ENCODE results near the gene SLC22A31. TPM values are rescaled to one million over a fixed set of nuclear protein-coding genes. Genes with fewer than 3 reads are reported as not detected.

The SLC22A31 gene
- total and polyA plus RNA-seq, 2 donors (not counting 3 experiments of a cell fraction or from before 2014, with no cell fraction given): 1.0 TPM; not detected in 1

- Histone ChIP-seq H3K27me3 (ENCODE audit: control insufficient read depth in 2 of 2, insufficient read depth in 2 of 2, low read length in 2 of 2) (no peaks in the 10 kb centered on the region), H2AFZ (ENCODE audit: low read depth, low read length) (peak overlapping the region; percentile 77), H3K4me2 (ENCODE audit: insufficient read depth, low read length) (peak overlapping the region; percentile 95), H3K9me3 (replicated peaks; ENCODE audit: control insufficient read depth, insufficient read depth, low read length) (no peaks in the 10 kb centered on the region), H3K9ac (replicated peaks; ENCODE audit: extremely low read depth, insufficient read depth, low read length) (peak overlapping the region; percentile 58), H3K27ac (ENCODE audit: insufficient read depth, low read depth, low read length) (peak overlapping the region; percentile 49), H3K4me1 (ENCODE audit: control insufficient read depth, extremely low read depth, insufficient read depth, low read length) (peaks cover 5% of the 10 kb centered on the region), H3K79me2 (ENCODE audit: control insufficient read depth, insufficient read depth, low read length) (no peaks in the 10 kb centered on the region), H3K9me1 (replicated peaks; ENCODE audit: control insufficient read depth, extremely low read depth, insufficient read depth, low read length) (no peaks in the 10 kb centered on the region), H4K20me1 (replicated peaks; ENCODE audit: control insufficient read depth, extremely low read depth, insufficient read depth, low read length) (no peaks in the 10 kb centered on the region), H3K4me3 (replicated peaks in 1 of 3; ENCODE audit: insufficient read depth in 1 of 3, low read depth in 1 of 3, low read length in 3 of 3) (peak overlapping the region; percentile 35 to 72 (median 53)), H3K36me3 (ENCODE audit: control insufficient read depth in 2 of 2, extremely low read depth in 1 of 2, insufficient read depth in 2 of 2, low read length in 2 of 2) (no peaks in the 10 kb centered on the region)
- no peak for TF ChIP-seq FOS (IDR thresholded peaks at IDR 0.05; ENCODE audit: borderline replicate concordance, insufficient read depth, low read length)
- no peak for TF ChIP-seq POLR2A (IDR thresholded peaks at IDR 0.05; ENCODE audit: low read depth, low read length)
- no peak for TF ChIP-seq EZH2 (IDR thresholded peaks at IDR 0.05; ENCODE audit: borderline replicate concordance, low read depth, low read length, severe bottlenecking)
- peak; percentile 63 for TF ChIP-seq POLR2AphosphoS5 (IDR thresholded peaks at IDR 0.05; ENCODE audit: insufficient read depth, low read depth, low read length)
- TF ChIP-seq CTCF (IDR thresholded peaks at IDR 0.05; ENCODE audit: extremely low read depth in 1 of 2, insufficient read depth in 1 of 2, low read depth in 1 of 2, low read length in 2 of 2): no peak
- peak; percentile 10 for TF ChIP-seq JUN (IDR thresholded peaks at IDR 0.05; ENCODE audit: borderline replicate concordance, insufficient read depth, insufficient read length, low read depth)
- POLR2A ChIA-PET: no interaction called here
- CTCF ChIA-PET: interaction anchor here (0.9 to 2.5 kb wide), 3 partner anchors 15 to 26 kb away, joined by 3 to 9 read pairs (median 4); partner anchors contain the start of gene ZNF778
- intact Hi-C loops (cut with micrococcal nuclease): no loop called here
- peak; percentile 55 for FAIRE-seq
- dilution Hi-C loops (cut with MboI; ENCODE audit: extremely low pct_ligation_motif_present, low sequenced_read_pairs): no loop called here
- BruUV-seq (replicated peaks): TSS peak; percentile 91
- peak; percentile 54 for DNase-seq (ENCODE audit: low read depth, low spot score)
Observed at GRCh38 chr16:89241187-89242007, 41.1 kb upstream of the SLC22A31 start.

Data from endothelial cell of umbilical vein (primary cell).